ENCODE results near the gene EVA1B. TPM values are rescaled to one million over a fixed set of nuclear protein-coding genes. Genes with fewer than 3 reads are reported as not detected.

The EVA1B gene
- total RNA-seq, 1 experiment from 2014 or later: 5.5 TPM

DNA sequence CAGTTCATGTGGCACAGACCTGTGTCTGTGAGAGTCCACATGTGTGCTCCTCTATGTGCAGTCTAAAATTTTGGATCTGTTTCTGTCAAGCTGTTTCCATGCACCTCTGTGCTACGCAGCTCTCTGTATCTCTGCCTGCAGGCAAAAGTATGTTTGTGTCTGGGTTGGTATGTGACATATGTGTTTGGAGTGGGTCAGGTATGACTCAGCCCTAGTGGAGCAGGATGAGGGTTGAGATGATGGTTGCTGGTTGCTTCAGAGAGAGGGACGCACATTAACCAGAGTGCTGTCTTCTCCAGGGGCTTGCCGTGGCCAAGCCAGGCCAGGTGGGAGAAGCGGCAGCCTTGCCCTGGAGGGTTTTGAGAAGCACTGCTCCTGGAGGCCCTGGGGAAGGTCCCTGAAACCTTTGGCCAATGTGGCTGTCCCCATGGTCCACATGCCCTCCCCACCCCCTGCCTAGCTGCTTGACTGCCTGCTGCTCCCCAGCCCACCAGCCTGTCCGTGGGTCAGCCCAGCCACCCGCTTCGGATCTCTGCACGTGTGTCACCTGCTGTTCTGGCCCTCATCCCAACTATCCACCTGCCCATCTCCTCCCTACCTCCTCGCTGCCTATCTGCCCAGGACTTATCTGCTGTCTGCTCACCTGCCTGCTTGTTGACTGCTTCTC lies 4.1 kb upstream of the EVA1B start:
- Histone ChIP-seq H2BK120ac (ENCODE audit: low read depth, low read length, poor library complexity, severe bottlenecking) (no peak overlapping the region), H3K9ac (ENCODE audit: extremely low read depth, insufficient read length, low read length) (no peak overlapping the region), H3K18ac (ENCODE audit: insufficient read length, low read depth, low read length) (no peak overlapping the region), H3K79me2 (ENCODE audit: insufficient read depth, low read length) (no peaks in the 10 kb centered on the region), H4K5ac (ENCODE audit: insufficient read length, low read depth, low read length) (peak overlapping the region; percentile 57), H4K20me1 (ENCODE audit: control insufficient read depth, insufficient read depth, insufficient read length) (peaks cover 5% of the 10 kb centered on the region), H2BK12ac (ENCODE audit: insufficient read length, low read depth, low read length) (no peak overlapping the region), H3K79me1 (ENCODE audit: insufficient read depth, low read depth, low read length, poor library complexity, severe bottlenecking) (no peaks in the 10 kb centered on the region), H2BK5ac (ENCODE audit: insufficient read length, low read length) (no peak overlapping the region), H3K56ac (ENCODE audit: insufficient read length, low read depth, low read length) (peak overlapping the region; percentile 65), H2AFZ (ENCODE audit: low read length) (no peak overlapping the region), H3K4me1 (ENCODE audit: insufficient read depth, low read length) (no peaks in the 10 kb centered on the region), H3K23me2 (ENCODE audit: insufficient read length, low read depth, low read length, poor library complexity, severe bottlenecking) (peaks cover 18% of the 10 kb centered on the region), H3K27me3 (ENCODE audit: insufficient read depth, low read length) (no peaks in the 10 kb centered on the region), H3K27ac (ENCODE audit: insufficient read length, low read depth, low read length) (no peak overlapping the region), H2BK15ac (ENCODE audit: low read depth, low read length) (no peak overlapping the region), H2BK20ac (ENCODE audit: low read depth, low read length, poor library complexity, severe bottlenecking) (no peak overlapping the region), H3K9me3 (ENCODE audit: control insufficient read depth, low read depth, low read length) (no peaks in the 10 kb centered on the region), H3K4me2 (ENCODE audit: insufficient read depth, insufficient read length, low read length) (no peak overlapping the region), H3K4ac (ENCODE audit: low read depth, low read length) (no peak overlapping the region), H3K14ac (ENCODE audit: insufficient read depth, low read length) (no peak overlapping the region; the same call in none of the 2 replicates), H4K8ac (replicated peaks; ENCODE audit: insufficient read length, low read depth, low read length) (no peak overlapping the region), H4K91ac (ENCODE audit: insufficient read length, low read depth, low read length) (no peak overlapping the region), H3T11ph (ENCODE audit: low read length) (no peak overlapping the region), H3K23ac (ENCODE audit: insufficient read length, low read depth, low read length) (no peak overlapping the region), H2AK5ac (ENCODE audit: insufficient read length, low read length) (no peak overlapping the region)
- peaks cover 0 to 2% (median 0%) of the 10 kb centered on the region in 3 experiments; a peak in 1 of 7 replicates for H3K36me3 Mint-ChIP-seq (ENCODE audit: insufficient read depth in 1 of 3, low read depth in 3 of 3)
- peaks cover 43% of the 10 kb centered on the region for H3K27me3 Mint-ChIP-seq (ENCODE audit: low read depth)
- TF ChIP-seq, protein P1, sequence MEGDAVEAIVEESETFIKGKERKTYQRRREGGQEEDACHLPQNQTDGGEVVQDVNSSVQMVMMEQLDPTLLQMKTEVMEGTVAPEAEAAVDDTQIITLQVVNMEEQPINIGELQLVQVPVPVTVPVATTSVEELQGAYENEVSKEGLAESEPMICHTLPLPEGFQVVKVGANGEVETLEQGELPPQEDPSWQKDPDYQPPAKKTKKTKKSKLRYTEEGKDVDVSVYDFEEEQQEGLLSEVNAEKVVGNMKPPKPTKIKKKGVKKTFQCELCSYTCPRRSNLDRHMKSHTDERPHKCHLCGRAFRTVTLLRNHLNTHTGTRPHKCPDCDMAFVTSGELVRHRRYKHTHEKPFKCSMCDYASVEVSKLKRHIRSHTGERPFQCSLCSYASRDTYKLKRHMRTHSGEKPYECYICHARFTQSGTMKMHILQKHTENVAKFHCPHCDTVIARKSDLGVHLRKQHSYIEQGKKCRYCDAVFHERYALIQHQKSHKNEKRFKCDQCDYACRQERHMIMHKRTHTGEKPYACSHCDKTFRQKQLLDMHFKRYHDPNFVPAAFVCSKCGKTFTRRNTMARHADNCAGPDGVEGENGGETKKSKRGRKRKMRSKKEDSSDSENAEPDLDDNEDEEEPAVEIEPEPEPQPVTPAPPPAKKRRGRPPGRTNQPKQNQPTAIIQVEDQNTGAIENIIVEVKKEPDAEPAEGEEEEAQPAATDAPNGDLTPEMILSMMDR (conservative IDR thresholded peaks at IDR 0.05): no peak
- no peaks in the 10 kb centered on the region; a peak in 1 of 5 replicates for H3K9me3 Mint-ChIP-seq
- H3K4me3 Mint-ChIP-seq: no peak overlapping the region
- no CpG with 5 or more reads among the region's 9 CpGs for WGBS (ENCODE audit: extremely low coverage, insufficient read length, low lambda C conversion rate)
- no peak overlapping the region for H3K27ac Mint-ChIP-seq
- peaks cover 16% of the 10 kb centered on the region in 2 experiments for H3K4me1 Mint-ChIP-seq
- no peak for DNase-seq

All from H9 (cell line).